Medulla oblongata (tissue), 1 donor: ENCODE results near the gene RPL12.
A peak's percentile ranks its signal among the peaks of the same experiment; 100 is the strongest.
"Not testable (repeated sequence)": the region's sequence is repeated elsewhere in the genome, so short reads cannot be mapped to it uniquely, and the experiment has no call there.

Experiments used
- DNase-seq: peaks from one replicate; pipeline ENCODE4 v3.0.0-alpha.2; 2015; ENCODE audit errors: extremely low spot score

RPL12 gene

DNA sequence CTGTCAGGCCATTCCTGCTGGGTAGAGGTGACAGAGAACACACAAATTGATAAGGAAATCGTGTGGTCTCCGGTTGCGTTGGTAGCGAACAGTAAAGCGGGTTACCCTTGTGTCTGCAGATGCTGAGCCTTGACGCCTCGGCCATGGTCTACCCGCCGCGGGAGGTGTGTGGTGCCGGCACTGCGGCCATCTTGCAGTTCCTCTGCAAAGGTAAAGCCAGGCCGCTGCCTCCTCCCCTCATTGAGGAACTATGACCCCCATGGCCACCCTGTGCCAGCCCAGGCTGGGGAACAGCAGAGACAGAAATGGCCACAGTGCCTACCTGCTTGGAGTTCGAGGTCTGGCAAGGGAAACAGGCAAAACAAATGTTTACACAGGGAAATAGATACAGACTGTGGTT is 16.4 kb upstream of the RPL12 start:
- no peak for DNase-seq

- not testable (repeated sequence) for DNase-seq
Observed at GRCh38 chr9:127466407-127466917, 15.3 kb upstream of the RPL12 start.

GRCh38 chr9:127463911-127464310 is 12.7 kb upstream of the RPL12 start:
- DNase-seq = no peak

- DNase-seq = no peak
Observed at GRCh38 chr9:127463382-127463781, 12.2 kb upstream of the RPL12 start.

DNA sequence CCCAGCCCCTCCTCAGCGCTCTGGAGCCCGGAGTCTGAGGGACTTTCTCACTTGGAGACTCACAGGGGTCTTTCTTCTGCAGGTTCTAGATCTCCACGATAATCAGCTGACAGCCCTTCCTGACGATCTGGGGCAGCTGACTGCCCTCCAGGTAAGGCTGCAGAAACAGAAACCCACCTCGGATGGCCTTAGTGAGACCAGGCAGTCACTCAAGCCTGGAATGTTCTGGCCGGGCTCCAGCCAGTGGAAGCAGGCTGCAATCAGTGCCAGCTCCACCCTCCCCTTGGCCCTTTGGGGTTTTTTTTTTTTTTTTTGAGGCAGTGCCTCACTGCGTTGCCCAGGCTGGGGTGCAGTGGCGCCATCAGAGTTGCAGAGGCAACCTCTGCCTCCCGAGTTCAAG is 7.7 kb upstream of the RPL12 start:
- no peak for DNase-seq

GRCh38 chr9:127457191-127457878 is 6.1 kb upstream of the RPL12 start:
- DNase-seq = no peak

DNA sequence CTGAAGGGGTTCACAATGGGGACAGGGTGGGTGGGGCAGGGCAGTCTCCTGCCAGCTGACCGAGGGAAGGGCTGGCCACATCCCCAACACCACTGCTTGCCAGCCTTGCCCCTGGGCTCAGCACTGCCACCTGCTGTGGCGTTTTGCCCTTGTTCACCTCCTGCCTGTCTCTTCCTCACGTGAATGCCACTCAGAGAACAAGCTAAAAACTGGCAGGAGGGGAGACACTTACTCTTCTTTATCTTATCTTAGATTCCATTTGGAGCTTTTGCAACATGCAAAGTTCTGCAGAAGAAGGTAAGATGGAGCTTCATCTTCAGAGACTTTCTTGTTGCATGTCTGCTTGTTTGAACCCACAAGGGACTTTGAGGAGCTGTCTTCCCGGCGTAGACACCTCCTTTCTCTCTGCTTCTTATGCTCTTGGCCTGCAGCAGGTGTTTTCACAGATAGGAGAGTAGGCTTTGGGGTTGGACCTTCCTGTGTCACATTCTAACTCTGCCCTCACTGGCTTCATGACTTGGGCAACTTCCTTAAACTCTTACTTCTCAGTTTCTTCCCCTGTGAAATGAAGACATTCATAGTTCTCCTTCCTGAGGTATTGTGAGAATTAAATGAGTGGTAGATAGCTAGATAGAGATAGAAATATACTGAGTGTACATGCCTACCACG is 4.3 kb upstream of the RPL12 start:
- DNase-seq = peak; percentile 27

GRCh38 chr9:127452691-127453090 is 1.5 kb upstream of the RPL12 start:
- no peak for DNase-seq

DNA sequence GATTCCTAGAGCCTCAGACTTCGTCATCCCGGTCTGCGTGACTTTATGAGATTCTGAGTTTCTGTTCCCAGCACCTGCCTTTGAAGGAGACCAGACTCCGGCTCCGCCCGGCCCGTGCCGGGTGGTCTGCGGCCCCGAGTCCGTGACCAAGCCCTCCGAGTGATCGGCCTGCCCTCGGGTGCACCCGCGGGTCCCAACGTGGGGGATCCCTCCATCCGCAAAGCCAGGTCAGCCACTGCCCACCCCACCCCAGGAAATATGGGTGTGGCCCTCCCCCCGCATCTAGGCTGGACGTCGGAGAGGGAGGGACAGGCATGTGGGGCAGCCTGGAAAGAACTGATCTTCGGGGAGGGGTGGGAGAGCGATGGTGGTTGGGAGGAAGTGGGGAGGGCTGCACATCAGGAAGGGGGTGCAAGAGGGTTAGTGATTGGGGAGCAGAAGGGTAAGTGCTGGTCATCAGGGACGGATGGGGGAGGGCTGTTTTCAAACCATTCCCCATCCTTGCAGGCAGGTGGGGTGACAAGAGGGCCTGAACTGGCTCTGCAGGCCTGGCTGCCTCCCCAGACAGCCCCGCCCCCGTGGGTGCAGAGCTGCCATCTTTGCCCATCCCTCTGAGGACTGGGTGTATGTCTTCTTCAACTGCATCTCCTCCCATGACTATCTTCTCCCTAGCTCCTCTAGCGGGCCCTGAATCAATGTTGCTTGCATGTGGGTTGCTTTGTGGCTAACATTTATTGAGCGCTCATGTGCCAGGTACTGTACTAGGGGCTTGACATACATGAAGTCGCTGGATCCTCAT is 851 bp upstream of the RPL12 start:
- DNase-seq = peak; percentile 52

DNA sequence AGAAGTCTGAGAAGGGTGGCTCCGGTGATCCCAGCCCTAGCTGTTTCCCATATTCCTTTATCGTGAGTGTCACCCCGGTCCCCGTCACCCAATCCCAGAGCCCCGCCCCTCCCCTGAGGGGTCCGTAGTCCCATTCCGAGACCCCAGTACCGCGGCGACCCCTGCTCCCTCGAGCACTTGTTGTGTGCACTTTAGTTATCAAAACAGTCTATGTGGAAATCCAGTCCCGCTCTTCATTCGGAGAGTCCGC is 327 bp upstream of the RPL12 start:
- DNase-seq = no peak

GRCh38 chr9:127450243-127450760 is 904 bp downstream of the RPL12 start:
- no peak for DNase-seq

GRCh38 chr9:127449332-127449966 is 1.8 kb downstream of the RPL12 start:
- DNase-seq = no peak

DNA sequence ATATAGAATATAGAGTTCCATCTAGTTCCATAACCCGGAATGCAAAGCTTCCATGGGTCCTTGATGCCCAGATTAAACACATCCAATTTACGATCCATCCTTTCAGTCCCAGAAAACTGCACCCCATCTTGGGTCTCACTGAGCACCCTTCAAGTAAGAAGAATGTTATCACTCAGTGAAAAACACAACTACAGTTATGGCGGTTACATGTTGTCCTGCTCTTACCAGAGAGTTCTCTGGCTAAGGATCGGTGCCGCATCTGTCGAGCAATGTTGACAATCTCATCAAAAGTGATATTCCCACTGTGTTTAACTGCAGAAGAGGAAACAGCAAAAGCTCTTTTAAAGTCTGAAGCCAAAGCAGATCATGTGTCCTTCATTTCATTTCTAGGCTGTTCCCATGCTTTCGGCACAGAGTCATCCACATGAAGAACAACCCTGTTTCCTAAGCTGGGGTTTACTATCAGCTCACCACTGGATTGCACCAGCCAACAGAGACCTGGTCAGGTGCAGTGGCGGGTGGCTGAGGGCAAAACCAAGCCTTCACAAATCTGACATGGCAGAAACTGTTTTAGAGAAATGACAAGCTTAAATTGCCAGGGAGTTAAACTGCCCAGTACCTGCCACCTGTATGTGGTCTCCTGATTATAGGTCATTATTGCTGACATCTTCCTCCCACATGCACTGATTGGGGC is 2.9 kb downstream of the RPL12 start:
- DNase-seq = no peak

DNA sequence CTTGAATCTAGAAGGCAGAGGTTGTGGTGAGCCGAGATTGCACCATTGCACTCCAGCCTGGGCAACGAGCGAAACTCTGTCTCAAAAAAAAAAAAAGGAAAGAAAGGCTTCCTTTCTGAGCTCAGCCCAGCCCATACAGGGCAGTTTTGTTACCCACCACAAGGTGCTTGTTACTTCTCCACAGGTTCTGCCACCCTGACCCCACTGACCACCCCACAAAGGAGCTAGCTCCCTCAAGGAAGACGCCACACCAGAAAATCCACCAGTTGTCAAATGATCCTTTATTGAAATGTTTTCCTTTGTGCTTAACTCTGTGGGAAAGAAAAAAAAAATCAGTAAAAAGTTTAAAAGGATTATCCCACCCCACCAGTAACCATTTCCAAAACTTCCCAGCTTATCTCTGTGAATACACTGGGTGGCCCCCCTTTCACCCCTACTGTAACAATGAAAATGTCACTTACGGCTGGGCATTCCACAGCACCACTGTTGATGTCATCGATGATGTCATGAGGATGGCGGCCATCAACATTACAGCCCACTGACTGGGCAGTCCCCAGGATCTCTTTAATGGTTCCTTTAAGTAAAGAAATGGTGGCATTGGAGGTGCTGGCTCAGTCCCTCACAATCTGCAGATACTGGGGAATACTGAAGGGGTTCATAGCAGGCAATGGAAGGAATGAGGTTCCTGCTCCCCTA is 3.6 kb downstream of the RPL12 start:
- DNase-seq = no peak

GRCh38 chr9:127446713-127447415 is 4.3 kb downstream of the RPL12 start:
- DNase-seq = no peak

DNA sequence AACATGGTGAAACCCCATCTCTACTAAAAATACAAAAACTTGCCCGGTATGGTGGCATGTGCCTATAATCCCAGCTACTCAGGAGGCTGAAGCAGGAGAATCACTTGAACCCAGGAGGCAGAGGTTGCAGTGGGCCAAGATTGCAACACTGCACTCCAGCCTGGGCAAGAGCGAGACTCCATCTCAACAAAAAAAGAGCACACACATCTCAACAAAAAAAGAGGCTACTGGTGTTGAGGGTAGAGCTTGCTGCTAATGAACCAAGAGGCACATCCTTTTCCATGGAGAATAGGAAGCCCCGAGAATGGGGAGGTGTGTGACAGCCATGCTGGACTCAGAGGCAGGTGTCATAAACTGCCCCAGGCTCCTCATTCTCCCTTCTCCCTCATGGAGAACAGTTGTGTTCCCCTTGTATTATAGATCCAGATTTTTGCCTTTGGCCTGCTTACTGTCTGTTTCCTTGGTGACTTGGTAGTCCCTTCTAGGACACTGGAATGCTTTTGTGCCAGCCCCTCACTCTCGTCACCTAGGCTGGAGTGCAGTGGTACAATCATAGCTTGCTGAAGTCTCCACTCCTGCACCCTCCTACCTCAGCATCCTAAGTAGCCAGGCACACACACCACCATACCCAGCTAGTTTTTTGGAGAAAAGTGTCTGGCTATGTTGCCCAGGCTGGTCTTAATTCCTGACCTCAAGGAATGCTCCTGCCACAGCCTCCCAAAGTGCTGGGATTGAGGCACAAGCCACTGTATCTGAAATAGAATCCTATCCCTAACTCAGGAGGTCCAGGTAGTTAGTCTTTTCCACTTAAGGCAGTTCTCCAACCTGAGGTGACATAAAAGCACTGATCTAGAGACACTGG is 5.1 kb downstream of the RPL12 start:
- no peak for DNase-seq

GRCh38 chr9:127444921-127445850 is 6.0 kb downstream of the RPL12 start:
- DNase-seq = no peak

GRCh38 chr9:127444283-127444920 is 6.8 kb downstream of the RPL12 start:
- DNase-seq = no peak
